SH-SY5Y (cell line): ENCODE results near the gene BRI3.

Experiments
- GATA2 ChIP-seq: IDR thresholded peaks from 2 replicates; pipeline ENCODE4 v1.6.1; 2011; ENCODE audit warnings: mild to moderate bottlenecking, low read depth, low read length
- GATA3 ChIP-seq: IDR thresholded peaks from 2 replicates; pipeline ENCODE4 v1.6.1; 2011; ENCODE audit warnings: low read depth, mild to moderate bottlenecking, low read length, moderate library complexity

- no peak for TF ChIP-seq GATA3
- TF ChIP-seq GATA2, result no peak
Measured at GRCh38 chr7:98285157-98286092, 3.9 kb downstream of the BRI3 start.
